ENCODE data around the gene UTF1. TPM values are rescaled to one million over a fixed set of nuclear protein-coding genes. Genes with fewer than 3 reads are reported as not detected.

Gene UTF1
- total and polyA plus RNA-seq, 10 donors, result 0.10 to 0.54 (median 0.32) TPM; not detected in 4

- no peak for DNase-seq
- Histone ChIP-seq H3K36me3 (no peaks in the 10 kb centered on the region), H3K4me1 (peaks cover 0 to 13% (median 8%) of the 10 kb centered on the region in 6 donors), H3K4me3 (no peak overlapping the region), H3K27ac (no peak overlapping the region), H3K9me3 (no peaks in the 10 kb centered on the region), H3K27me3 (replicated peaks in 1 of 7) (peaks cover 0 to 75% (median 35%) of the 10 kb centered on the region in 7 donors)
- TF ChIP-seq, protein P1, sequence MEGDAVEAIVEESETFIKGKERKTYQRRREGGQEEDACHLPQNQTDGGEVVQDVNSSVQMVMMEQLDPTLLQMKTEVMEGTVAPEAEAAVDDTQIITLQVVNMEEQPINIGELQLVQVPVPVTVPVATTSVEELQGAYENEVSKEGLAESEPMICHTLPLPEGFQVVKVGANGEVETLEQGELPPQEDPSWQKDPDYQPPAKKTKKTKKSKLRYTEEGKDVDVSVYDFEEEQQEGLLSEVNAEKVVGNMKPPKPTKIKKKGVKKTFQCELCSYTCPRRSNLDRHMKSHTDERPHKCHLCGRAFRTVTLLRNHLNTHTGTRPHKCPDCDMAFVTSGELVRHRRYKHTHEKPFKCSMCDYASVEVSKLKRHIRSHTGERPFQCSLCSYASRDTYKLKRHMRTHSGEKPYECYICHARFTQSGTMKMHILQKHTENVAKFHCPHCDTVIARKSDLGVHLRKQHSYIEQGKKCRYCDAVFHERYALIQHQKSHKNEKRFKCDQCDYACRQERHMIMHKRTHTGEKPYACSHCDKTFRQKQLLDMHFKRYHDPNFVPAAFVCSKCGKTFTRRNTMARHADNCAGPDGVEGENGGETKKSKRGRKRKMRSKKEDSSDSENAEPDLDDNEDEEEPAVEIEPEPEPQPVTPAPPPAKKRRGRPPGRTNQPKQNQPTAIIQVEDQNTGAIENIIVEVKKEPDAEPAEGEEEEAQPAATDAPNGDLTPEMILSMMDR (IDR thresholded peaks at IDR 0.05 in 8 of 11, conservative IDR thresholded peaks at IDR 0.05 in 3 of 11), result no peak
- intact Hi-C loops (cut with DNase I; ENCODE audit: low total_unique reads), result no loop called here
- 78 to 89% (median 83%) methylated on average over 12 to 14 of the region's 14 CpGs for WGBS, 5 donors
These were observed 5.9 kb upstream of the UTF1 start for GRCh38 chr10:133224076-133224475.

DNA sequence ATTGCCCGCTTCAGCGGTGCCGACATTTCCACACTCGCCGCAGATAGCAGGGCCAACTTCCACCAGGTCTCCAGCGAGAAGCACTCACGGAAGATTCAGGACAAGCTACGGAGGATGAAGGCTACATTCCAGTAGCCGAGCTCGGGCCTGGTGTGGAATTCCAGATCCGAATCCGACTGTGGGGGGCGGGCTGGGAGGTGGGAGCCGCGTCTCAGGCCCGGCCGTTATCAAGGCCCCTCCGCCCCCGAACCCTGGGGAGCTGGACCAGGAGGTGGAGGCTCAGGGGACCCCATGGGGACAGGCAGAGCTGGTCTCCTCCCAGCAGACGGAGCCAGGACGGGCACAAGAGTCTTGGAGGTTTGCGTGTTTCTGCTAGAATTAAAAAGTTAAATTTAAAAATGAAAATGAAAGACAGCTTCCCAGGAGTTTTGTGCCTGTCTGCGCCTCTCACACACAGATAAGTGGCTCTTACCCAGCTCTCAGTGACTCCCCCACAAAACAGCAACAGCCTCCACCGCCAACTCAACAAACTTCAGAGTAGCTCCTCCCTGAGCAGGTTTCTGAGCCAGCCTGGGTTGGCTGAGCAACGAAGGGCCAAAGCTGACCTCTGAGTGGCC, 5.2 kb upstream of the UTF1 start:
- no peak for DNase-seq
- Histone ChIP-seq H3K27me3 (replicated peaks in 1 of 7) (peaks cover 0 to 75% (median 36%) of the 10 kb centered on the region in 7 donors), H3K9me3 (no peaks in the 10 kb centered on the region), H3K36me3 (no peaks in the 10 kb centered on the region), H3K27ac (no peak overlapping the region), H3K4me1 (peaks cover 0 to 21% (median 14%) of the 10 kb centered on the region in 6 donors), H3K4me3 (peak overlapping the region in 2 of 8 donors; percentile 9 to 24)
- TF ChIP-seq POLR2AphosphoS5 (IDR thresholded peaks at IDR 0.05) (no peak), POLR2A (IDR thresholded peaks at IDR 0.05) (no peak)
- TF ChIP-seq, protein P1 (IDR thresholded peaks at IDR 0.05 in 8 of 11, conservative IDR thresholded peaks at IDR 0.05 in 3 of 11), result no peak
- intact Hi-C loops (cut with DNase I; ENCODE audit: low total_unique reads), result no loop called here
- 59 to 82% (median 73%) methylated on average over 23 to 25 of the region's 25 CpGs for WGBS, 5 donors

DNA sequence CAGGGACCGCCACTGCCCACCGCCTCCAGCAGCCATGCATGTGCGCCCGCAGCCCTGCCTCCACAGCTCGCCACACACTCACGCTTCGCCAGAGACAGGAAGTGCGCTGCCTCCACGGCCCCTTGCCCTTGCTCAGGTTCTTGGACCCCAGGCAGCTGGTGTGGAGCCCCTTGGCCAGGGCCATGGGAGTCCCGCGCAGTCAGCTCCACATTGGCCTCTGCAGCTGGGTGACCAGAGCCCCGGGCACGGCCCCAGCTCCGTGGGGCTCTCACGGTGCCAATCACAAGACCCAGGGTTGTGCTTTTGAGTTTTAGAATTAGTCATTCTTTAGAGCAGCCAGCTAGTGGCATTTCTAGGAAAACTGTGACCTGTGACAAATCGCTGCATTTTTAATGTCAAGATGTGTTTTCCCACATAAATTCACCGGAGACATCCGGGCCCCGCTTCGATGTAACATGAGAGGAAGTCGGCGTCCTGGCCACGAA, 4.3 kb upstream of the UTF1 start:
- H3K36me3 ChIP-seq, result no peaks in the 10 kb centered on the region
- H3K9me3 ChIP-seq, result no peaks in the 10 kb centered on the region
- peak overlapping the region in 1 of 8 donors; percentile 15 for H3K4me3 ChIP-seq
- peaks cover 0 to 78% (median 41%) of the 10 kb centered on the region in 7 donors for H3K27me3 ChIP-seq (replicated peaks in 1 of 7)
- WGBS, 5 donors, result 57 to 72% (median 65%) methylated on average over 15 to 23 of the region's 23 CpGs
- no peak for DNase-seq
- peaks cover 4 to 29% (median 21%) of the 10 kb centered on the region in 6 donors for H3K4me1 ChIP-seq
- TF ChIP-seq, protein P1 (IDR thresholded peaks at IDR 0.05 in 8 of 11, conservative IDR thresholded peaks at IDR 0.05 in 3 of 11), result no peak
- TF ChIP-seq POLR2AphosphoS5 (IDR thresholded peaks at IDR 0.05), result no peak
- no peak overlapping the region for H3K27ac ChIP-seq
- intact Hi-C loops (cut with DNase I; ENCODE audit: low total_unique reads), result no loop called here

- Histone ChIP-seq H3K27ac (no peak overlapping the region), H3K4me3 (no peak overlapping the region), H3K4me1 (peaks cover 5 to 35% (median 25%) of the 10 kb centered on the region in 6 donors), H3K36me3 (no peaks in the 10 kb centered on the region), H3K27me3 (replicated peaks in 1 of 7) (peaks cover 0 to 78% (median 43%) of the 10 kb centered on the region in 7 donors), H3K9me3 (no peaks in the 10 kb centered on the region)
- intact Hi-C loops (cut with DNase I; ENCODE audit: low total_unique reads), result no loop called here
- TF ChIP-seq, protein P1 (IDR thresholded peaks at IDR 0.05 in 8 of 11, conservative IDR thresholded peaks at IDR 0.05 in 3 of 11), result no peak
- no peak for TF ChIP-seq POLR2A (IDR thresholded peaks at IDR 0.05)
- no peak for TF ChIP-seq POLR2AphosphoS5 (IDR thresholded peaks at IDR 0.05)
- 32 to 75% (median 49%) methylated on average over 16 to 30 of the region's 30 CpGs for WGBS, 5 donors
- no peak for DNase-seq
These were observed 3.7 kb upstream of the UTF1 start for GRCh38 chr10:133226251-133226808.
